H1 (cell line): ENCODE data around the gene ANKS1B.

Experiments used
- CBX8 ChIP-seq: fragments of 300-800, 300-1000 bp; sonication (generic); IDR thresholded peaks from 2 replicates; pipeline ENCODE4 v1.7.1; 2016; ENCODE audit warnings: low read depth, low read length, borderline replicate concordance
- CEBPB ChIP-seq: IDR thresholded peaks from 2 replicates; pipeline ENCODE4 v1.6.1; 2012; ENCODE audit warnings: low read depth, low read length
- EP300 ChIP-seq, 2 experiments: IDR thresholded peaks; 1 replicate in 1 of 2; 2 replicates in 1 of 2; pipeline ENCODE4 v1.6.1; 2011 to 2012; ENCODE audit warnings: low read depth in 2 of 2, low read length in 2 of 2, mild to moderate bottlenecking in 2 of 2, borderline replicate concordance in 1 of 2, inconsistent platforms in 1 of 2, moderate library complexity in 1 of 2
- EZH2 ChIP-seq: fragments of 200-600 bp; sonication (generic); IDR thresholded peaks from 2 replicates; pipeline ENCODE4 v1.7.1; 2012; ENCODE audit warnings: low read depth, mild to moderate bottlenecking, moderate library complexity, low read length, inconsistent platforms; ENCODE audit not compliant: severe bottlenecking
- HDAC6 ChIP-seq: IDR thresholded peaks from one replicate; pipeline ENCODE4 v1.7.1; 2012; ENCODE audit warnings: low read depth, mild to moderate bottlenecking, inconsistent platforms, low read length, moderate library complexity
- POLR2A ChIP-seq, 2 experiments: IDR thresholded peaks; 1 replicate in 1 of 2; 2 replicates in 1 of 2; pipeline ENCODE4 v1.6.1; 2011; ENCODE audit warnings: low read depth in 2 of 2, low read length in 2 of 2, mild to moderate bottlenecking in 2 of 2; ENCODE audit errors: control extremely low read depth in 1 of 2
- POLR2AphosphoS5 ChIP-seq: IDR thresholded peaks from 2 replicates; pipeline ENCODE4 v1.6.1; 2011; ENCODE audit warnings: low read depth, low read length
- RAD21 ChIP-seq, 2 experiments: IDR thresholded peaks in 1 of 2; conservative IDR thresholded peaks in 1 of 2; 2 replicates each; pipeline ENCODE4 v1.6.1; 2011; ENCODE audit warnings: low read depth in 2 of 2, low read length in 2 of 2, improper control_type of control experiment in 1 of 2, inconsistent platforms in 1 of 2, mild to moderate bottlenecking in 1 of 2, moderate library complexity in 1 of 2
- RFX5 ChIP-seq: IDR thresholded peaks from 2 replicates; pipeline ENCODE4 v1.6.1; 2011; ENCODE audit warnings: low read depth, low read length, improper control_type of control experiment, borderline replicate concordance
- TAF1 ChIP-seq: IDR thresholded peaks from 2 replicates; pipeline ENCODE4 v1.6.1; 2011; ENCODE audit warnings: mild to moderate bottlenecking, low read depth, low read length
- TBP ChIP-seq: IDR thresholded peaks from 2 replicates; pipeline ENCODE4 v1.6.1; 2011; ENCODE audit warnings: low read depth, low read length, improper control_type of control experiment
- TF ChIP-seq, protein P1 (sequence below), 3 experiments: IDR thresholded peaks; 1 replicate in 2 of 3; 2 replicates in 1 of 3; pipeline versions ENCODE4 v1.5.1 to v1.6.1; 2011; ENCODE audit warnings: low read length in 3 of 3, mild to moderate bottlenecking in 3 of 3, inconsistent platforms in 2 of 3, low read depth in 1 of 3, moderate library complexity in 1 of 3; ENCODE audit not compliant: insufficient read depth in 1 of 3; ENCODE audit errors: control extremely low read depth in 1 of 3

DNA sequence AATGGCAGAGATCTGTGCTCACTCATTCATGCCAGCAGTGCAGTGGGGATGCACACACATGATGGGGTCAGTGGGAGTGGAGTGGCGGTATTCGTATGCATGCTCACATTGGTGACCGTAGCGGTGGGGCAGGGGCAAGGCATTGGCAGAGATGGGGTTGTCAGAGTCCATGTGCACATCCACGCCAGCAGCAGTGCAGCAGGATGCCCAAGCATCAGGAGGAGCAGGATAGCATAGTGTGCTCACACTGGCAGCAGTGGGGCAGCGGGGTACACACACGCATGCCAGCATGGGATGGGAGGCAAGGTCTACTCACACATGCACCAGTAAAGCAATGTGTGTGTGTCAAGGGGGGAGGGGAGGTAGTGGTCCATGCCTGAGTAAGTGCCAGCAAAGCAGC lies 426.6 kb downstream of the ANKS1B start:
- TF ChIP-seq, protein P1, sequence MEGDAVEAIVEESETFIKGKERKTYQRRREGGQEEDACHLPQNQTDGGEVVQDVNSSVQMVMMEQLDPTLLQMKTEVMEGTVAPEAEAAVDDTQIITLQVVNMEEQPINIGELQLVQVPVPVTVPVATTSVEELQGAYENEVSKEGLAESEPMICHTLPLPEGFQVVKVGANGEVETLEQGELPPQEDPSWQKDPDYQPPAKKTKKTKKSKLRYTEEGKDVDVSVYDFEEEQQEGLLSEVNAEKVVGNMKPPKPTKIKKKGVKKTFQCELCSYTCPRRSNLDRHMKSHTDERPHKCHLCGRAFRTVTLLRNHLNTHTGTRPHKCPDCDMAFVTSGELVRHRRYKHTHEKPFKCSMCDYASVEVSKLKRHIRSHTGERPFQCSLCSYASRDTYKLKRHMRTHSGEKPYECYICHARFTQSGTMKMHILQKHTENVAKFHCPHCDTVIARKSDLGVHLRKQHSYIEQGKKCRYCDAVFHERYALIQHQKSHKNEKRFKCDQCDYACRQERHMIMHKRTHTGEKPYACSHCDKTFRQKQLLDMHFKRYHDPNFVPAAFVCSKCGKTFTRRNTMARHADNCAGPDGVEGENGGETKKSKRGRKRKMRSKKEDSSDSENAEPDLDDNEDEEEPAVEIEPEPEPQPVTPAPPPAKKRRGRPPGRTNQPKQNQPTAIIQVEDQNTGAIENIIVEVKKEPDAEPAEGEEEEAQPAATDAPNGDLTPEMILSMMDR (IDR thresholded peaks at IDR 0.05; ENCODE audit: control extremely low read depth in 1 of 3, insufficient read depth in 1 of 3, low read depth in 1 of 3, low read length in 3 of 3) = no peak
- no peak for TF ChIP-seq RAD21 (IDR thresholded peaks at IDR 0.05 in 1 of 2, conservative IDR thresholded peaks at IDR 0.05 in 1 of 2; ENCODE audit: low read depth in 2 of 2, low read length in 2 of 2)
- TF ChIP-seq POLR2AphosphoS5 = no peak
- TF ChIP-seq EP300 (IDR thresholded peaks at IDR 0.05; ENCODE audit: borderline replicate concordance in 1 of 2, low read depth in 2 of 2, low read length in 2 of 2) = no peak
- TF ChIP-seq EZH2 = no peak
- TF ChIP-seq RFX5 = no peak
- TF ChIP-seq CBX8 = no peak
- TF ChIP-seq POLR2A (IDR thresholded peaks at IDR 0.05; ENCODE audit: control extremely low read depth in 1 of 2, low read depth in 2 of 2, low read length in 2 of 2) = no peak
- no peak for TF ChIP-seq CEBPB
- TF ChIP-seq HDAC6 = no peak
- no peak for TF ChIP-seq TAF1
- TF ChIP-seq TBP = no peak
